Astrocyte (in vitro differentiated cells and primary cell): Measurements from ENCODE around the gene CACNB2. TPM values are rescaled to one million over a fixed set of nuclear protein-coding genes. Genes with fewer than 3 reads are reported as not detected.

Experiments used
- DNase-seq: peaks from one replicate; pipeline ENCODE4 v3.0.0-alpha.2; 2010; ENCODE audit warnings: low read depth
- FAIRE-seq: peaks from 2 replicates; lab custom pipeline; 2011; peaks lifted over from hg19 to GRCh38; lab: Jason Lieb, UNC
- H2AFZ ChIP-seq: 2 replicates; pipeline ENCODE4 v1.6.0; 2012; ENCODE audit warnings: low read depth, low read length, inconsistent platforms
- H3K27ac ChIP-seq: 2 replicates; pipeline ENCODE4 v1.5.1; 2011; ENCODE audit warnings: low read depth, low read length, inconsistent platforms
- H3K27me3 ChIP-seq: 2 replicates; pipeline ENCODE4 v1.6.0; 2011; ENCODE audit warnings: low read length, inconsistent platforms; ENCODE audit not compliant: insufficient read depth
- H3K36me3 ChIP-seq: 2 replicates; pipeline ENCODE4 v1.5.1; 2011; ENCODE audit warnings: low read length, inconsistent platforms; ENCODE audit not compliant: insufficient read depth
- H3K4me1 ChIP-seq: 2 replicates; pipeline ENCODE4 v1.5.1; 2011; ENCODE audit warnings: low read length, inconsistent platforms; ENCODE audit not compliant: insufficient read depth
- H3K4me2 ChIP-seq: 2 replicates; pipeline ENCODE4 v1.6.0; 2012; ENCODE audit warnings: low read length, inconsistent platforms
- H3K4me3 ChIP-seq: 2 replicates; pipeline ENCODE4 v1.5.1; 2011; ENCODE audit warnings: low read depth, mild to moderate bottlenecking, low read length, inconsistent platforms; ENCODE audit not compliant: insufficient read depth
- H3K79me2 ChIP-seq: 2 replicates; pipeline ENCODE4 v1.6.0; 2012; ENCODE audit warnings: mild to moderate bottlenecking, low read length, inconsistent platforms; ENCODE audit not compliant: insufficient read depth
- H3K9ac ChIP-seq: 2 replicates; pipeline ENCODE4 v1.6.0; 2012; ENCODE audit warnings: mild to moderate bottlenecking, low read length, inconsistent platforms
- H3K9me3 ChIP-seq: 2 replicates; pipeline ENCODE4 v1.5.1; 2012; ENCODE audit warnings: low read depth, mild to moderate bottlenecking, low read length, inconsistent platforms; ENCODE audit not compliant: insufficient read depth
- H4K20me1 ChIP-seq: 2 replicates; pipeline ENCODE4 v1.6.0; 2012; ENCODE audit warnings: low read length, inconsistent platforms; ENCODE audit not compliant: insufficient read depth
- H3K27ac Mint-ChIP-seq: one replicate; pipeline ENCODE4 v1.8.0; 2021; ENCODE audit warnings: mild to moderate bottlenecking, mixed read lengths; ENCODE audit not compliant: unreplicated experiment
- H3K27me3 Mint-ChIP-seq: one replicate; pipeline ENCODE4 v1.8.0; 2021; ENCODE audit warnings: low read depth, mixed read lengths; ENCODE audit not compliant: unreplicated experiment
- H3K36me3 Mint-ChIP-seq: one replicate; pipeline ENCODE4 v1.8.0; 2021; ENCODE audit warnings: low read depth, mixed read lengths; ENCODE audit not compliant: unreplicated experiment
- H3K4me1 Mint-ChIP-seq: one replicate; pipeline ENCODE4 v1.8.0; 2021; ENCODE audit warnings: low read depth, mixed read lengths; ENCODE audit not compliant: unreplicated experiment
- H3K4me3 Mint-ChIP-seq: one replicate; pipeline ENCODE4 v1.8.0; 2021; ENCODE audit warnings: mild to moderate bottlenecking, moderate library complexity, mixed read lengths; ENCODE audit not compliant: unreplicated experiment
- H3K9me3 Mint-ChIP-seq: one replicate; pipeline ENCODE4 v1.8.0; 2021; ENCODE audit warnings: mild to moderate bottlenecking, mixed read lengths; ENCODE audit not compliant: unreplicated experiment
- CTCF ChIP-seq: IDR thresholded peaks from 2 replicates; pipeline ENCODE4 v1.5.1; 2011; ENCODE audit warnings: low read depth, mild to moderate bottlenecking, inconsistent platforms, low read length, moderate library complexity; ENCODE audit not compliant: insufficient read depth
- EZH2 ChIP-seq: IDR thresholded peaks from 2 replicates; pipeline ENCODE4 v1.6.1; 2012; ENCODE audit warnings: mild to moderate bottlenecking, low read length, inconsistent platforms; ENCODE audit not compliant: insufficient read depth
- total RNA-seq: library from RNA; stranded (reverse); gene quantifications from 2 replicates; pipeline ENCODE4 v1.2.1, GENCODE V29; 2021

The CACNB2 gene
- total RNA-seq, 1 donor from 2014 or later: 0.66 TPM

- Mint-ChIP-seq H3K9me3 (no peaks in the 10 kb centered on the region), H3K27ac (no peak overlapping the region), H3K27me3 (no peaks in the 10 kb centered on the region), H3K4me3 (no peak overlapping the region), H3K4me1 (no peaks in the 10 kb centered on the region), H3K36me3 (no peaks in the 10 kb centered on the region)
- Histone ChIP-seq H3K36me3 (no peaks in the 10 kb centered on the region), H3K79me2 (no peaks in the 10 kb centered on the region), H3K4me1 (no peaks in the 10 kb centered on the region), H3K4me2 (no peak overlapping the region), H3K27me3 (no peaks in the 10 kb centered on the region), H3K4me3 (no peak overlapping the region), H3K27ac (no peak overlapping the region), H2AFZ (no peak overlapping the region), H3K9ac (no peak overlapping the region), H3K9me3 (no peaks in the 10 kb centered on the region), H4K20me1 (no peaks in the 10 kb centered on the region)
- no peak for TF ChIP-seq CTCF
- TF ChIP-seq EZH2: no peak
- DNase-seq: no peak
- no peak for FAIRE-seq
These were observed 281.6 kb downstream of the CACNB2 start for GRCh38 chr10:18421726-18422293.

- Mint-ChIP-seq H3K27me3 (no peaks in the 10 kb centered on the region), H3K9me3 (no peaks in the 10 kb centered on the region), H3K4me3 (no peak overlapping the region), H3K4me1 (no peaks in the 10 kb centered on the region), H3K36me3 (no peaks in the 10 kb centered on the region), H3K27ac (no peak overlapping the region)
- no peaks in the 10 kb centered on the region for H3K9me3 ChIP-seq
- H3K9ac ChIP-seq: no peak overlapping the region
- DNase-seq (no peak), FAIRE-seq (no peak)
- no peaks in the 10 kb centered on the region for H3K27me3 ChIP-seq
- H3K79me2 ChIP-seq: no peaks in the 10 kb centered on the region
- no peak overlapping the region for H3K4me3 ChIP-seq
- H4K20me1 ChIP-seq: no peaks in the 10 kb centered on the region
- H2AFZ ChIP-seq: no peak overlapping the region
- H3K4me1 ChIP-seq: no peaks in the 10 kb centered on the region
- H3K27ac ChIP-seq: no peak overlapping the region
- no peaks in the 10 kb centered on the region for H3K36me3 ChIP-seq
- H3K4me2 ChIP-seq: no peak overlapping the region
- TF ChIP-seq CTCF (no peak), EZH2 (no peak)
These were observed 282.9 kb downstream of the CACNB2 start for GRCh38 chr10:18423058-18423637.

- no peak overlapping the region for H3K9ac ChIP-seq
- H3K79me2 ChIP-seq: no peaks in the 10 kb centered on the region
- no peak overlapping the region for H3K27ac ChIP-seq
- H2AFZ ChIP-seq: no peak overlapping the region
- Mint-ChIP-seq H3K4me3 (no peak overlapping the region), H3K4me1 (no peaks in the 10 kb centered on the region), H3K9me3 (no peaks in the 10 kb centered on the region), H3K27ac (no peak overlapping the region), H3K36me3 (no peaks in the 10 kb centered on the region), H3K27me3 (no peaks in the 10 kb centered on the region)
- no peaks in the 10 kb centered on the region for H4K20me1 ChIP-seq
- H3K27me3 ChIP-seq: no peaks in the 10 kb centered on the region
- H3K9me3 ChIP-seq: no peaks in the 10 kb centered on the region
- H3K4me1 ChIP-seq: no peaks in the 10 kb centered on the region
- H3K4me2 ChIP-seq: no peak overlapping the region
- TF ChIP-seq CTCF: no peak
- TF ChIP-seq EZH2: no peak
- FAIRE-seq (no peak), DNase-seq (no peak)
- no peak overlapping the region for H3K4me3 ChIP-seq
- no peaks in the 10 kb centered on the region for H3K36me3 ChIP-seq
These were observed 284.0 kb downstream of the CACNB2 start for GRCh38 chr10:18424200-18424599.
